Measurements from ENCODE around the gene GATAD2A. TPM values are rescaled to one million over a fixed set of nuclear protein-coding genes. Genes with fewer than 3 reads are reported as not detected.

GATAD2A gene
- total and polyA plus RNA-seq, 2 of the 8 experiments (the other 6 are each of a cell fraction or from before 2014, with no cell fraction given), result 38.4 to 205 TPM

DNA sequence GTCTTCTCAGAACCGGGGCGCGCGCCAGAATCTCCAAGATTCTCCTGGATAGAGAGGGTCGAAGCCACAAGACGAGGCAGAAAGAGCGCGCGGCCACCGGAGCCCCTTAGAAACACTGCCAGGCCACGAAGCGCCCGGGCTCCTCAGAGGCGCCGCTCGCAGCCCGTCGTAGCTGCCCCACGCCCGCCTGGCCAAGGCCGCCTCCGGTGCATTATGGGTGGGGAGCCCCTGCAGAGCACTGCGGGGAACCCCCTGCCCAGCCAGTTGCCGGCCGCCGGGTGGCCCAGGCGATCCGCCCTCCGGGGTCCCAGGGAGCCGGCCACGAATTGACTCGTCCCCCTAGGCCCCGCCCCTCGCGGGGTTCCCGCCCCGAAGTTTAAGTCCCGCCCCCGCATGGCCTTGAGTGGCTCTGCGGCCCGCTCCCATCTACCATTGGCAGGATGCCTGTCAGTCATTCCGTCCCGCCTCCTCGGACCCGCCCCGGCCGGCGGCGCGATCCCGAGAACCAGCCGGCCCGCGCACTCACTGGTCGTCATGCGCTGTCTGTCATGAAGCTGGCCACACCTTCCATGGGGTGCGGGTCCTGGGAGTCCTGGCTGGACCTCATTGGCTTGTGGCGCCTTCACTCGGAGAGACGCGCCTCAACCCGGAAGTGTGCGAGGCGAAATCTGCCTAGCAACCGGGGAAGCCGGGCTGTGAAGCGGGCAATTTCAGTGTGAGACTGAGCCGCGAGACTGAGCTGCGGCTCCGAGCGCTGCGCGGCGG, 20.2 kb upstream of the GATAD2A start (continued):
- TF ChIP-seq SRF (IDR thresholded peaks at IDR 0.05; ENCODE audit: low read depth, low read length) (no peak), NANOG (IDR thresholded peaks at IDR 0.05; ENCODE audit: insufficient read depth, low read depth, low read length, poor library complexity, severe bottlenecking) (no peak), TEAD4 (IDR thresholded peaks at IDR 0.05; ENCODE audit: low read depth, low read length) (no peak), KDM5A (IDR thresholded peaks at IDR 0.05; ENCODE audit: low read length) (no peak), RFX5 (IDR thresholded peaks at IDR 0.05; ENCODE audit: borderline replicate concordance, low read depth, low read length) (peak; percentile 96), ATF3 (IDR thresholded peaks at IDR 0.05; ENCODE audit: insufficient read depth, low read depth, low read length) (no peak), FOSL1 (IDR thresholded peaks at IDR 0.05; ENCODE audit: insufficient read depth, low read depth, low read length) (no peak), USF2 (IDR thresholded peaks at IDR 0.05; ENCODE audit: low read length) (peak; percentile 3; the same call in 1 of the 2 replicates), SP1 (IDR thresholded peaks at IDR 0.05; ENCODE audit: low read depth, low read length) (peak; percentile 98), POLR2AphosphoS5 (IDR thresholded peaks at IDR 0.05; ENCODE audit: low read depth, low read length) (peak; percentile 62), RNF2 (IDR thresholded peaks at IDR 0.05; ENCODE audit: borderline replicate concordance, low read depth, low read length, missing control alignments, poor library complexity, severe bottlenecking) (no peak), SIRT6 (IDR thresholded peaks at IDR 0.05; ENCODE audit: low read length) (no peak), CTBP2 (IDR thresholded peaks at IDR 0.05; ENCODE audit: borderline replicate concordance, insufficient read depth, insufficient read length, low read length) (no peak), ZNF274 (IDR thresholded peaks at IDR 0.05; ENCODE audit: borderline replicate concordance, extremely low read depth, low read length) (no peak), SAP30 (IDR thresholded peaks at IDR 0.05; ENCODE audit: insufficient read depth, insufficient replicate concordance, low read length) (no peak), GTF2F1 (IDR thresholded peaks at IDR 0.05; ENCODE audit: borderline replicate concordance, low read depth, low read length) (no peak; the same call in 1 of the 2 replicates), BCL11A (IDR thresholded peaks at IDR 0.05; ENCODE audit: low read depth in 2 of 2, low read length in 2 of 2) (no peak), BRCA1 (IDR thresholded peaks at IDR 0.05; ENCODE audit: low read depth, low read length) (no peak), POU5F1 (IDR thresholded peaks at IDR 0.05; ENCODE audit: low read depth, low read length) (no peak), MAFK (IDR thresholded peaks at IDR 0.05; ENCODE audit: low read depth, low read length) (no peak), SP2 (IDR thresholded peaks at IDR 0.05; ENCODE audit: low read length) (peak; percentile 85)
- TF ChIP-seq, protein P1, sequence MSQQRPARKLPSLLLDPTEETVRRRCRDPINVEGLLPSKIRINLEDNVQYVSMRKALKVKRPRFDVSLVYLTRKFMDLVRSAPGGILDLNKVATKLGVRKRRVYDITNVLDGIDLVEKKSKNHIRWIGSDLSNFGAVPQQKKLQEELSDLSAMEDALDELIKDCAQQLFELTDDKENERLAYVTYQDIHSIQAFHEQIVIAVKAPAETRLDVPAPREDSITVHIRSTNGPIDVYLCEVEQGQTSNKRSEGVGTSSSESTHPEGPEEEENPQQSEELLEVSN (IDR thresholded peaks at IDR 0.05), result peak; percentile 73; the same call in 1 of the 2 replicates

Data from H1 (cell line).